Large intestine (tissue), 3 donors: ENCODE measurements around the gene KCNIP4. TPM values are rescaled to one million over a fixed set of nuclear protein-coding genes. Genes with fewer than 3 reads are reported as not detected.

Experiments used
- DNase-seq, 2 donors: peaks; one replicate each; pipeline versions ENCODE4 v3.0.0 to v3.0.0-alpha.2; 2013
- H3K27ac ChIP-seq: one replicate; pipeline ENCODE4 v1.5.1; 2013; ENCODE audit warnings: low read length
- H3K27me3 ChIP-seq: 2 replicates; pipeline ENCODE4 v1.6.1; 2013; ENCODE audit warnings: low read length; ENCODE audit not compliant: control insufficient read depth, insufficient read depth
- H3K36me3 ChIP-seq: 2 replicates; pipeline ENCODE4 v1.6.1; 2013; ENCODE audit warnings: low read length; ENCODE audit not compliant: control insufficient read depth, insufficient read depth
- H3K4me1 ChIP-seq: one replicate; pipeline ENCODE4 v1.6.1; 2013; ENCODE audit warnings: low read length; ENCODE audit not compliant: control insufficient read depth, insufficient read depth
- H3K4me3 ChIP-seq: one replicate; pipeline ENCODE4 v1.5.1; 2013; ENCODE audit warnings: low read length
- H3K9me3 ChIP-seq: one replicate; pipeline ENCODE4 v1.6.1; 2013; ENCODE audit warnings: mild to moderate bottlenecking, low read depth, low read length, moderate library complexity; ENCODE audit not compliant: control insufficient read depth
- WGBS: methylation state at CpG from one replicate; pipeline ENCODE4 v1.1.5; 2013; ENCODE audit warnings: low lambda C conversion rate; ENCODE audit not compliant: insufficient coverage; 5-methylcytosine and 5-hydroxymethylcytosine counted together
- polyA plus RNA-seq: library from polyadenylated mRNA; unstranded; fragments of 120-200 nt; gene quantifications from one replicate; pipeline ENCODE4 v1.2.1, GENCODE V29; 2013

Gene KCNIP4
- polyA plus RNA-seq, 1 donor: 7.5 TPM

GRCh38 chr4:21885241-21885640 is 63.3 kb downstream of the KCNIP4 start:
- no peak overlapping the region for H3K27ac ChIP-seq
- H3K4me3 ChIP-seq: no peak overlapping the region
- H3K36me3 ChIP-seq: no peaks in the 10 kb centered on the region
- DNase-seq: no peak
- no peaks in the 10 kb centered on the region for H3K4me1 ChIP-seq
- H3K27me3 ChIP-seq: no peaks in the 10 kb centered on the region
- H3K9me3 ChIP-seq: no peaks in the 10 kb centered on the region
- 100% methylated on average over 1 of the region's 2 CpGs for WGBS

DNA sequence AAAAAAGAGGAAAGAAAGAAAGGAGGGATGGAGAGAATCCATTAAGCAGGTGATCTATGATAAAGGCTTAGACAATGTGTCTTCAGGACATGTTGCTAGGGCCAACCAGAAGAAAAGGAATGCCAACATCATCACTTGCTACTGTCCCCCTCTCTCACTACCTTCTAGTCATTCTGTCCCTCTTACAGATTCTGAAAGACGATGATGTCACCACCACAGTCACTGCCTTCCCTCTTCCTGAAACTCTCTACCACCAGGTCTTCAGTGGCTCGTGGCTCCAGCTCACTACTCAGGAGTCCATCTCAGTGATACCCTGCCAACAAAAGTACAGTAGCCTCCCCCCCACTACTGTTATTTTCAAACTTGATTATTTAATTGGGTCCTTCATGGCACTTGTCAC is 64.0 kb downstream of the KCNIP4 start:
- Histone ChIP-seq H3K27me3 (no peaks in the 10 kb centered on the region), H3K27ac (no peak overlapping the region), H3K4me1 (no peaks in the 10 kb centered on the region), H3K36me3 (no peaks in the 10 kb centered on the region), H3K9me3 (no peaks in the 10 kb centered on the region), H3K4me3 (no peak overlapping the region)
- no peak for DNase-seq
- no CpG with 5 or more reads among the region's 2 CpGs for WGBS

GRCh38 chr4:21882051-21882839 is 66.3 kb downstream of the KCNIP4 start:
- no peaks in the 10 kb centered on the region for H3K4me1 ChIP-seq
- no peak for DNase-seq
- no peaks in the 10 kb centered on the region for H3K9me3 ChIP-seq
- no peaks in the 10 kb centered on the region for H3K27me3 ChIP-seq
- 80% methylated on average over 2 of the region's 4 CpGs for WGBS
- H3K36me3 ChIP-seq: no peaks in the 10 kb centered on the region
- no peak overlapping the region for H3K27ac ChIP-seq
- no peak overlapping the region for H3K4me3 ChIP-seq

GRCh38 chr4:21879187-21879586 is 69.4 kb downstream of the KCNIP4 start:
- Histone ChIP-seq H3K9me3 (no peaks in the 10 kb centered on the region), H3K27me3 (no peaks in the 10 kb centered on the region), H3K27ac (no peak overlapping the region), H3K4me1 (no peaks in the 10 kb centered on the region), H3K4me3 (no peak overlapping the region), H3K36me3 (no peaks in the 10 kb centered on the region)
- DNase-seq: no peak
- no CpG with 5 or more reads among the region's 3 CpGs for WGBS

GRCh38 chr4:21876711-21877110 is 71.9 kb downstream of the KCNIP4 start:
- Histone ChIP-seq H3K9me3 (no peaks in the 10 kb centered on the region), H3K27me3 (no peaks in the 10 kb centered on the region), H3K4me3 (no peak overlapping the region), H3K36me3 (no peaks in the 10 kb centered on the region), H3K4me1 (no peaks in the 10 kb centered on the region), H3K27ac (no peak overlapping the region)
- WGBS: 60% methylated on average over 1 of the region's 1 CpG
- DNase-seq: no peak

DNA sequence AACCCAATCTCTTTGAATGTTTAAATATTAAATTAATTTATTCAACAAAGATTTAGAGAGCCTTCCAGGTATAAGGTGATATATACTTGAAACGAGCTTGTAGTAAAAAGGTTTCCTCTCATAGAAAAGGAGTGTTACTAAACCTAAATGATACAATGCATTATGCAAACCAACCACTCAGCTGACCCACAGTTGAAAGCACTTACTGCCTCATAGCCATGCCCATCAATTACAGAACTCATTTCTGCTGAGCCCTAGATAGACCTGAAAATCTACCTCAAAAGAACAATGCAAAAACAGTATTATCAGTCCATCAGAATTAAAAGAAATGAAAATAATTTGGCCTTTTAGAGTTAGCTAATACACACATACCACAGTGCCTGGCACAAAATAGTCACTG is 75.4 kb downstream of the KCNIP4 start:
- Histone ChIP-seq H3K36me3 (no peaks in the 10 kb centered on the region), H3K4me3 (no peak overlapping the region), H3K27ac (no peak overlapping the region), H3K9me3 (no peaks in the 10 kb centered on the region), H3K4me1 (no peaks in the 10 kb centered on the region), H3K27me3 (no peaks in the 10 kb centered on the region)
- DNase-seq: no peak
- WGBS: 89% methylated on average over 1 of the region's 1 CpG

DNA sequence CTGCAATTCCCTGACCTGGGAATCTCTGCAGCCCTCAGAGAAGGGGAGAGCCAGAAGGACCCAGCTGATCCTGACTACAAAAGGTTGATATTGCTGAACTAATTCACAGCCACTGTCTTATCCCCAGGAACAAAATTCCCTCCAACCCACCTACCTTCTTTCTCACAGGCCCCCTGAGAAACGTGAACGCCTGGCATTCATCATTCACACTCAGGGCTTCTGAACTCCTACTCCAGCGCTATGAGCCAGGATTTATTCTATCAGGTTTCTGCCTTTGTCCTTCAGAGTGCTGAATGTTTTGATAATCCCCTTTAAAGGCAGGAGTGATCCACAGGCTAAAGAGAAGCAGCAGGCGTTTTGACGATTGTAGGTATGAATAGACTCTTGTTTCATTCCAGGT is 76.5 kb downstream of the KCNIP4 start:
- Histone ChIP-seq H3K27ac (no peak overlapping the region), H3K36me3 (no peaks in the 10 kb centered on the region), H3K9me3 (no peaks in the 10 kb centered on the region), H3K27me3 (no peaks in the 10 kb centered on the region), H3K4me3 (no peak overlapping the region), H3K4me1 (no peaks in the 10 kb centered on the region)
- WGBS: 30% methylated on average over 2 of the region's 5 CpGs
- DNase-seq: no peak

GRCh38 chr4:21869978-21870745 is 78.4 kb downstream of the KCNIP4 start:
- no peak overlapping the region for H3K4me3 ChIP-seq
- H3K27me3 ChIP-seq: no peaks in the 10 kb centered on the region
- DNase-seq: no peak
- H3K27ac ChIP-seq: no peak overlapping the region
- no peaks in the 10 kb centered on the region for H3K36me3 ChIP-seq
- no CpG with 5 or more reads among the region's 8 CpGs for WGBS
- H3K9me3 ChIP-seq: no peaks in the 10 kb centered on the region
- no peaks in the 10 kb centered on the region for H3K4me1 ChIP-seq

GRCh38 chr4:21864686-21865085 is 83.9 kb downstream of the KCNIP4 start:
- Histone ChIP-seq H3K27me3 (no peaks in the 10 kb centered on the region), H3K4me1 (no peaks in the 10 kb centered on the region), H3K27ac (no peak overlapping the region), H3K36me3 (no peaks in the 10 kb centered on the region), H3K4me3 (no peak overlapping the region), H3K9me3 (no peaks in the 10 kb centered on the region)
- DNase-seq: no peak
- WGBS: no CpG with 5 or more reads among the region's 2 CpGs

GRCh38 chr4:21862917-21863316 is 85.7 kb downstream of the KCNIP4 start:
- H3K9me3 ChIP-seq: peaks cover 2% of the 10 kb centered on the region
- H3K4me3 ChIP-seq: no peak overlapping the region
- H3K4me1 ChIP-seq: no peaks in the 10 kb centered on the region
- DNase-seq: no peak
- H3K36me3 ChIP-seq: no peaks in the 10 kb centered on the region
- no peaks in the 10 kb centered on the region for H3K27me3 ChIP-seq
- no peak overlapping the region for H3K27ac ChIP-seq
- 100% methylated on average over 2 of the region's 6 CpGs for WGBS
